LHCN-M2 (cell line): Measurements from ENCODE around the gene C1QTNF5. TPM values are rescaled to one million over a fixed set of nuclear protein-coding genes. Genes with fewer than 3 reads are reported as not detected.

Experiments
- DNase-seq: peaks from one replicate; pipeline ENCODE4 v3.0.0-alpha.2; 2012; ENCODE audit warnings: low read depth
- total RNA-seq: library from RNA; depleted of rRNA; stranded (reverse); fragments of >200 nt; gene quantifications from 2 replicates; pipeline ENCODE4 v1.2.3, GENCODE V29; 2014

Gene C1QTNF5
- total RNA-seq, 1 experiment from 2014 or later: 9.1 TPM

- DNase-seq: peak; percentile 77
Observed at GRCh38 chr11:119338318-119338890, 2.3 kb downstream of the C1QTNF5 start.

GRCh38 chr11:119337581-119338317 lies 2.9 kb downstream of the C1QTNF5 start:
- DNase-seq: peak; percentile 62

- DNase-seq: no peak
Observed at GRCh38 chr11:119336744-119337469, 3.8 kb downstream of the C1QTNF5 start.

GRCh38 chr11:119335655-119336543 lies 4.8 kb downstream of the C1QTNF5 start:
- DNase-seq: peak; percentile 74

- DNase-seq: no peak
Observed at GRCh38 chr11:119335091-119335654, 5.5 kb downstream of the C1QTNF5 start.

GRCh38 chr11:119334174-119334930 lies 6.3 kb downstream of the C1QTNF5 start, which contains the start of gene RNF26:
Gene RNF26, plus strand, starts transcription at chr11:119334527. Its CDS starts 596 bp downstream, at chr11:119335123.
- DNase-seq: peak; percentile 98

- no peak for DNase-seq
Observed at GRCh38 chr11:119332111-119332765, 8.4 kb downstream of the C1QTNF5 start.

- DNase-seq: no peak
Observed at GRCh38 chr11:119330237-119330636, 10.4 kb downstream of the C1QTNF5 start.

- no peak for DNase-seq
Observed at GRCh38 chr11:119329320-119329719, 11.4 kb downstream of the C1QTNF5 start.

- no peak for DNase-seq
Observed at GRCh38 chr11:119324189-119324588, 16.5 kb downstream of the C1QTNF5 start.

GRCh38 chr11:119323532-119324033 lies 17.1 kb downstream of the C1QTNF5 start:
- peak; percentile 61 for DNase-seq

GRCh38 chr11:119322921-119323531 lies 17.7 kb downstream of the C1QTNF5 start:
- no peak for DNase-seq

GRCh38 chr11:119322360-119322739 lies 18.3 kb downstream of the C1QTNF5 start:
- DNase-seq: no peak

GRCh38 chr11:119320776-119321524 lies 19.7 kb downstream of the C1QTNF5 start:
- no peak for DNase-seq

GRCh38 chr11:119320240-119320775 lies 20.4 kb downstream of the C1QTNF5 start:
- no peak for DNase-seq

- no peak for DNase-seq
Observed at GRCh38 chr11:119319700-119320239, 20.9 kb downstream of the C1QTNF5 start.

- no peak for DNase-seq
Observed at GRCh38 chr11:119319136-119319699, 21.5 kb downstream of the C1QTNF5 start.
